Measurements from ENCODE around the gene KIF22. TPM values are rescaled to one million over a fixed set of nuclear protein-coding genes. Genes with fewer than 3 reads are reported as not detected.
"Not testable (repeated sequence)": the region's sequence is repeated elsewhere in the genome, so short reads cannot be mapped to it uniquely, and the experiment has no call there.

Gene KIF22
- total RNA-seq, 1 donor from 2014 or later: 31.9 TPM

DNA sequence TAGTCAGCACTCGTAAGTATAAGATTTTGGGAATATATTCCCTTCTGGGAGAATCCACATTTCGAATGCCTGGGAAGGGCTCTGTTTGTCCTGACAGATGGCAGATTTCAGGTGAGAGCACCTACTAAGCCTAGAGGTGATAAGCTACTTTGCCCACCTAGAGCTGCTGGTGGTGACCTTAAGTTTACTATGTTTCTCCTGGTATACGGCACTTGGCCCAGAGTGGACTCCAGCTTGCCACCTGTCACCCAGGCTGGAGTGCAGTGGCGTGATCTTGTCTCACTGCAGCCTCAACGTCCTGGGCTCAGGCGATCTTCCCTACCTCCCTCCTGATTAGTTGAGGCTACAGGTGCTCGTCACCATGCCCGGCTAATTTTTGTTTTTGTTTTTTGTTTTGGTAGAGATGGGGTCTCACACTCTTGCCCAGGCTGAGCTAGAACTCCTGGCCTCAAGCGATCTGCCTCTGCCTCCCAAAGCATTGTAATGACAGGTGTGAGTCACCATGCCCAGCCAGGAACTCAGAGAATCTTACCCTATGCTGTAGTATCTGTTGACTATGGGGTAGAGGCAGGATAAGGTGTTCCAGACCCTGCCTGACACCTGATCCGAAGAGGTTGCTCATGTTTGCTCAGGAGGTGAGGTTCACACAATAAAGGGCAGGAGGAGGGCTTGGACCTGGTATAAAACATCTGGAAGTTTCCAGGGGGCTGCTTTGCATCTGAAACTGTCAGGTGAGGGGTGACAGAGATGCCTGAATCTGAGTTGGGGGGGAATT is 12.8 kb upstream of the KIF22 start, which contains the start of gene ZG16:
Gene ZG16, plus strand, starts transcription at position 681 of the 775 bp plus-strand sequence. CDS start 1,011 bp downstream, outside the sequence.
- H3K36me3 Mint-ChIP-seq (ENCODE audit: unreplicated experiment): no peaks in the 10 kb centered on the region
- no peak within 1 kb of the TSS for H3K4me3 Mint-ChIP-seq (ENCODE audit: unreplicated experiment)
- no peak within 1 kb of the TSS for H3K27ac Mint-ChIP-seq (ENCODE audit: unreplicated experiment)
- no peak for DNase-seq
- peaks cover 3% of the 10 kb centered on the region for H3K9me3 Mint-ChIP-seq (ENCODE audit: unreplicated experiment)
- peaks cover 2% of the 10 kb centered on the region for H3K27me3 Mint-ChIP-seq (ENCODE audit: unreplicated experiment)
- TF ChIP-seq, protein P1, sequence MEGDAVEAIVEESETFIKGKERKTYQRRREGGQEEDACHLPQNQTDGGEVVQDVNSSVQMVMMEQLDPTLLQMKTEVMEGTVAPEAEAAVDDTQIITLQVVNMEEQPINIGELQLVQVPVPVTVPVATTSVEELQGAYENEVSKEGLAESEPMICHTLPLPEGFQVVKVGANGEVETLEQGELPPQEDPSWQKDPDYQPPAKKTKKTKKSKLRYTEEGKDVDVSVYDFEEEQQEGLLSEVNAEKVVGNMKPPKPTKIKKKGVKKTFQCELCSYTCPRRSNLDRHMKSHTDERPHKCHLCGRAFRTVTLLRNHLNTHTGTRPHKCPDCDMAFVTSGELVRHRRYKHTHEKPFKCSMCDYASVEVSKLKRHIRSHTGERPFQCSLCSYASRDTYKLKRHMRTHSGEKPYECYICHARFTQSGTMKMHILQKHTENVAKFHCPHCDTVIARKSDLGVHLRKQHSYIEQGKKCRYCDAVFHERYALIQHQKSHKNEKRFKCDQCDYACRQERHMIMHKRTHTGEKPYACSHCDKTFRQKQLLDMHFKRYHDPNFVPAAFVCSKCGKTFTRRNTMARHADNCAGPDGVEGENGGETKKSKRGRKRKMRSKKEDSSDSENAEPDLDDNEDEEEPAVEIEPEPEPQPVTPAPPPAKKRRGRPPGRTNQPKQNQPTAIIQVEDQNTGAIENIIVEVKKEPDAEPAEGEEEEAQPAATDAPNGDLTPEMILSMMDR (IDR thresholded peaks at IDR 0.05; ENCODE audit: partially characterized antibody, unreplicated experiment): no peak
- H3K4me1 Mint-ChIP-seq (ENCODE audit: low read depth, unreplicated experiment): no peaks in the 10 kb centered on the region

DNA sequence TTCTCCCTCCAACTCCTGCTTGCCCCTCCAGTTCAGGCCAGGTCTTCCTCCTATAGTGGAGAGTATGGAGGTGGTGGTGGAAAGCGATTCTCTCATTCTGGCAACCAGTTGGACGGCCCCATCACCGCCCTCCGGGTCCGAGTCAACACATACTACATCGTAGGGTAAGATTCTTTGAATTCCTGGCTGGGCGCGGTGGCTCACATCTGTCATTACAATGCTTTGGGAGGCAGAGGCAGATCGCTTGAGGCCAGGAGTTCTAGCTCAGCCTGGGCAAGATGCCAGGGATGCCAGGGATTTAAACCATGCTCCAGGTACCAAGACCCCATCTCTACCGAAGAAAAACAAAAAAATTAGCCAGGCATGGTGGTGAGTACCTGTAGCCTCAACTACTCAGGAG is 11.1 kb upstream of the KIF22 start:
- peaks cover 1% of the 10 kb centered on the region for H3K9me3 Mint-ChIP-seq (ENCODE audit: unreplicated experiment)
- no peak overlapping the region for H3K4me3 Mint-ChIP-seq (ENCODE audit: unreplicated experiment)
- TF ChIP-seq, protein P1 (IDR thresholded peaks at IDR 0.05; ENCODE audit: partially characterized antibody, unreplicated experiment): no peak
- peaks cover 6% of the 10 kb centered on the region for H3K27me3 Mint-ChIP-seq (ENCODE audit: unreplicated experiment)
- DNase-seq: no peak
- H3K36me3 Mint-ChIP-seq (ENCODE audit: unreplicated experiment): no peaks in the 10 kb centered on the region
- H3K4me1 Mint-ChIP-seq (ENCODE audit: low read depth, unreplicated experiment): no peaks in the 10 kb centered on the region
- no peak overlapping the region for H3K27ac Mint-ChIP-seq (ENCODE audit: unreplicated experiment)

DNA sequence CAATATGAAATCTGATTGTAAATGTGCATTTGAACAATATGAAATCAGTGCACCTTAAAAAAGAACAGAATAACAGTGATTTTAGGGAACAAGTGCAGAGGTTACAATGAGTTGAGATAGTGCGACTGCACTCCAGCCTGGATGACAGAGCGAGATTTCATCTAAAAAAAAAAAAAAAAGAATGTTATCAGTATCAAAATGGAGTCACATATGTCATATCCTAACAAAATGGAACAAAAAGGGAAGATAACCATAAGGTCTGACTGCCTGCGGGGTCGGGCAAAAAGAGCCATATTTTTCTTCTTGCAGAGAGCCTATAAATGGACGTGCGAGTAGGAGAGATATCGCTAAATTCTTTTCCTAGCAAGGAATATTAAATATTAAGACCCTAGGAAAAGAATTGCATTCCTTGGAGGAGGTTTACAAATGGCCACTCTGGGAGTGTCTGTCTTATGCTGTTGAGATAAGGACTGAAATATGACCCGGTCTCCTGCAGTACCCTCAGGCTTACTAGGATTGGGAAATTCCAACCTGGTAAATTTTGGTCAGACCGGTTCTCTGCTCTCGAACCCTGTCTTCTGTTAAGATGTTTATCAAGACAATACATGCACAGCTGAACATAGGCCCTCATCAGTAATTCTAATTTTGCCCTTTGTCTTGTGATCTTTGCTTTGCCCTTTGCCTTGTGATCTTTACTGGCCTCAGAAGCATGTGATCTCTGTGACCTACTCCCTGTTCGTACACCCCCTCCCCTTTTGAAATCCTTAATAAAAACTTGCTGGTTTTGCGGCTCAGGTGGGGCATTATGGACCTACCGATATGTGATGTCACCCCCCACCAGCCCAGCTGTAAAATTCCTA is 7.2 kb upstream of the KIF22 start:
- not testable (repeated sequence) for DNase-seq; H3K4me1 Mint-ChIP-seq (ENCODE audit: low read depth, unreplicated experiment); H3K27ac Mint-ChIP-seq (ENCODE audit: unreplicated experiment); H3K36me3 Mint-ChIP-seq (ENCODE audit: unreplicated experiment); H3K4me3 Mint-ChIP-seq (ENCODE audit: unreplicated experiment); H3K9me3 Mint-ChIP-seq (ENCODE audit: unreplicated experiment); H3K27me3 Mint-ChIP-seq (ENCODE audit: unreplicated experiment)

DNA sequence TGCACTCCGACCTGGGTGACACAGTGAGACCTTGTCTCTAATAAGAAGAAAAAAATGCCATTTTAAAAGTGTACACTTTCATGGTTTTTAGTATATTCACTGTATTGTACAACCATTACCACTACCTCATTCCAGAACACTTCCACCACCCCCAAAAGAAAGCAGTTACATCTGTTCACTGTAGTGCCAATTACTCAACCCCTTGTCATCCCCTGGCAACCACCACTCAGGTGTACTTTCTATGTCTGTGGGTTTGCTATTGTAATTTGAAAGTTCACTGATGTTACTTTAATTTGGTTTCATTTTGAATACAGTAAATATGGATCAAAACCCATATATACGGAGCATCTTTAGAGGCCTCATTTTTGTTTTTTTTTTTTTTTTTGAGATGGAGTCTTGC is 6.4 kb upstream of the KIF22 start:
- H3K36me3 Mint-ChIP-seq (ENCODE audit: unreplicated experiment): no peaks in the 10 kb centered on the region
- peaks cover 1% of the 10 kb centered on the region for H3K9me3 Mint-ChIP-seq (ENCODE audit: unreplicated experiment)
- TF ChIP-seq, protein P1 (IDR thresholded peaks at IDR 0.05; ENCODE audit: partially characterized antibody, unreplicated experiment): no peak
- peaks cover 4% of the 10 kb centered on the region for H3K27me3 Mint-ChIP-seq (ENCODE audit: unreplicated experiment)
- H3K27ac Mint-ChIP-seq (ENCODE audit: unreplicated experiment): no peak overlapping the region
- no peak for DNase-seq
- no peak overlapping the region for H3K4me3 Mint-ChIP-seq (ENCODE audit: unreplicated experiment)
- H3K4me1 Mint-ChIP-seq (ENCODE audit: low read depth, unreplicated experiment): peaks cover 2% of the 10 kb centered on the region

DNA sequence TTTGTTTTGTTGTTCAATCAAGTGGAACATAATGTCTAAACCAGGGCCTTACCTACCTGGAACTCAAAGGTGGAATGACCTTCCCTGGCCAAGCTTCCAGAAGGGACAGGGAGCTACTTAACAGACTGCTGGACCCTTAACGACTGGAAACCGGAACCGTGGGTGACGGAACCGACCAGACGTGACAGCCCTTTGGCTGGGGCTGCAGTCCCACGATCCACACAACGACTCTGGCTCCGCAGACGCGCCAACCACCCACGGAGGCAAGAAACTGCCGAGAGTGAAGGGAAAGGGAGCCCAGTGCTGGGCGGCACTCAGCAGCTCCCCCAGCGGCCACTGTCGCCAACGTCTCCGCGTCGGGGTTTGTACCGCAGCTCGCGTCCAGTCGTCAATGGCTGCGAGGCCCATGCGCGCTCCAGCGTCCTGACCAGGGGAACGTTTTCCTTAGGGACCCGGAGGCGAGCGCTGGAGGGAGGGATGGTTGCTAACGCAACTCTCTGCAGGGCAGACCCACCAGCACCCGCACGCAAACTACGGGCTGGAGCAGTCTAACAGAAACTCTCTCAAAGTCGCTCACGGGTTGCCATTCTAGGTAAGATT is 5.5 kb upstream of the KIF22 start:
- peak; percentile 87 for DNase-seq
- H3K27ac Mint-ChIP-seq (ENCODE audit: unreplicated experiment): no peak overlapping the region
- H3K27me3 Mint-ChIP-seq (ENCODE audit: unreplicated experiment): peaks cover 6% of the 10 kb centered on the region
- TF ChIP-seq, protein P1 (IDR thresholded peaks at IDR 0.05; ENCODE audit: partially characterized antibody, unreplicated experiment): peak; percentile 86
- peaks cover 2% of the 10 kb centered on the region for H3K4me1 Mint-ChIP-seq (ENCODE audit: low read depth, unreplicated experiment)
- H3K9me3 Mint-ChIP-seq (ENCODE audit: unreplicated experiment): peaks cover 1% of the 10 kb centered on the region
- H3K36me3 Mint-ChIP-seq (ENCODE audit: unreplicated experiment): no peaks in the 10 kb centered on the region
- peak overlapping the region; percentile 73 for H3K4me3 Mint-ChIP-seq (ENCODE audit: unreplicated experiment)

DNA sequence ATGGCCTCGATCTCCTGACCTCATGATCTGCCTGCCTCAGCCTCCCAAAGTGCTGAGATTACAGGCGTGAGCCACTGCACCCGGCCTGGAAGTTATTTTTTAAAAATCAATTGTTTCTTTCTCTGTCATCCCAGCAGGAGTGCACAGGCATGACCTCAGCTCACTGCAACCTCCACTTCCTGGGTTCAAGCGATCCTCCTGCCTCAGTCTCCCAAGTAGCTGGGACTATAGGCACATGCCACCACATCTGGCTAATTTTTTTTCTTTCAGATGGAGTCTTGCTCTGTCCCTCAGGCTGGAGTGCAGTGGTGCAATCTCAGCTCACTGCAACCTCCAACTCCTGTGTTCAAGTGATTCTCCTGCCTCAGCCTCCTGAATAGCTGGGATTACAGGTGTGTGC is 3.4 kb upstream of the KIF22 start:
- H3K4me1 Mint-ChIP-seq (ENCODE audit: low read depth, unreplicated experiment); DNase-seq; H3K9me3 Mint-ChIP-seq (ENCODE audit: unreplicated experiment); H3K4me3 Mint-ChIP-seq (ENCODE audit: unreplicated experiment); H3K27me3 Mint-ChIP-seq (ENCODE audit: unreplicated experiment); H3K36me3 Mint-ChIP-seq (ENCODE audit: unreplicated experiment); H3K27ac Mint-ChIP-seq (ENCODE audit: unreplicated experiment): not testable (repeated sequence)

All from glutamatergic neuron (in vitro differentiated cells).